Left lung (tissue), 10 donors: Measurements from ENCODE around the gene CYP1A1. TPM values are rescaled to one million over a fixed set of nuclear protein-coding genes. Genes with fewer than 3 reads are reported as not detected.

Experiments
- ATAC-seq: fragments of 200-7000 bp; cut with Tn5 transposase; one replicate; pipeline ENCODE4 v1.9.1; 2020; ENCODE audit warnings: moderate library complexity
- DNase-seq, 4 donors: peaks; one replicate each; pipeline ENCODE4 v3.0.0-alpha.2; 2013 to 2020
- H3K27ac ChIP-seq, 2 donors: fragments of 200-600 bp; sonication (generic) in 1 of 2; one replicate each; pipeline versions ENCODE4 v1.5.0 to v1.8.0; 2020 to 2021
- H3K27me3 ChIP-seq, 2 donors: fragments of 200-600 bp; sonication (generic) in 1 of 2; one replicate each; pipeline versions ENCODE4 v1.5.0 to v1.8.0; 2020 to 2021
- H3K36me3 ChIP-seq, 2 donors: fragments of 200-600 bp; sonication (generic) in 1 of 2; one replicate each; pipeline versions ENCODE4 v1.5.0 to v1.8.0; 2020 to 2021
- H3K4me1 ChIP-seq, 2 donors: fragments of 200-600 bp; one replicate each; pipeline ENCODE4 v1.8.0; 2021
- H3K4me3 ChIP-seq, 2 donors: fragments of 200-600 bp; sonication (generic) in 1 of 2; one replicate each; pipeline versions ENCODE4 v1.5.0 to v1.8.0; 2020 to 2021; ENCODE audit warnings: mild to moderate bottlenecking in 1 of 2
- H3K9me3 ChIP-seq, 2 donors: fragments of 200-600 bp; sonication (generic) in 1 of 2; one replicate each; pipeline versions ENCODE4 v1.5.0 to v1.8.0; 2020 to 2021
- intact Hi-C, 2 donors: fragments of 100-400 bp; cut with DNase I; formaldehyde crosslinking; loops; one replicate each; pipeline versions ENCODE4 v1.11.2 to v1.14.2; 2022
- polyA plus RNA-seq, 6 donors: library from polyadenylated mRNA; unstranded; fragments of 120-200 nt; gene quantifications; one replicate each; pipeline ENCODE4 v1.2.1, GENCODE V29; 2013; ENCODE audit not compliant: insufficient read length in 6 of 6
- total RNA-seq, 2 donors: library from RNA; stranded (reverse); fragmentation: NEBNext Ultra II Directional; extraction: Animal tissue kit (Norgen Biotek cat#: 25700); gene quantifications; one replicate each; pipeline ENCODE4 v1.2.1, GENCODE V29; 2021
- TF ChIP-seq, protein P1 (sequence below), 2 donors: fragments of 200-600 bp; sonication (generic) in 1 of 2; IDR thresholded peaks; one replicate each; pipeline versions ENCODE4 v1.5.0 to v1.8.0; 2021; ENCODE audit warnings: antibody characterized with exemption in 2 of 2
- donor health status: DM: no; HTN: yes; CAD: no.
- donor health status: DM: no; HTN: no; CAD: no.

CYP1A1 gene
- total and polyA plus RNA-seq, 8 donors, result 0.31 to 1.4 (median 0.86) TPM; not detected in 2

DNA sequence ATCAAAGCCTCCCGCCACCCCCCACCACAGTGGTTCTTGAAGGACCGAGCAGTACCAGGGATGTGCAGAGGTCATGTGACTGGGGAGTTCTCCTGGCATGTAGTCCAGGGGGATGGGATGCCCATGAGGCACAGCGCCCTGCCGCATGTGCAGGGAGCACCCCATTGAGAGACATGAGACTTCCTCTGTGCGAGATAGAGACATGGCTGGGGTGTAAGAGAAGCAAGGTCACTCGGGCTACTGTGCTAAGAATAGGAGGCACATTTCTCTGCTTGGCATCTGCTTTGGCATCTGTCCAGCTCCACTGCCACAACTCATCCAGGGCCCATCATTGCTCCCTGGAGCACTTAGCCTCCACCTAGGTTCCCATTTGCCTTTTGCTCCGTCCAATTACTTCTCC, 2.4 kb upstream of the CYP1A1 start:
- TF ChIP-seq, protein P1, sequence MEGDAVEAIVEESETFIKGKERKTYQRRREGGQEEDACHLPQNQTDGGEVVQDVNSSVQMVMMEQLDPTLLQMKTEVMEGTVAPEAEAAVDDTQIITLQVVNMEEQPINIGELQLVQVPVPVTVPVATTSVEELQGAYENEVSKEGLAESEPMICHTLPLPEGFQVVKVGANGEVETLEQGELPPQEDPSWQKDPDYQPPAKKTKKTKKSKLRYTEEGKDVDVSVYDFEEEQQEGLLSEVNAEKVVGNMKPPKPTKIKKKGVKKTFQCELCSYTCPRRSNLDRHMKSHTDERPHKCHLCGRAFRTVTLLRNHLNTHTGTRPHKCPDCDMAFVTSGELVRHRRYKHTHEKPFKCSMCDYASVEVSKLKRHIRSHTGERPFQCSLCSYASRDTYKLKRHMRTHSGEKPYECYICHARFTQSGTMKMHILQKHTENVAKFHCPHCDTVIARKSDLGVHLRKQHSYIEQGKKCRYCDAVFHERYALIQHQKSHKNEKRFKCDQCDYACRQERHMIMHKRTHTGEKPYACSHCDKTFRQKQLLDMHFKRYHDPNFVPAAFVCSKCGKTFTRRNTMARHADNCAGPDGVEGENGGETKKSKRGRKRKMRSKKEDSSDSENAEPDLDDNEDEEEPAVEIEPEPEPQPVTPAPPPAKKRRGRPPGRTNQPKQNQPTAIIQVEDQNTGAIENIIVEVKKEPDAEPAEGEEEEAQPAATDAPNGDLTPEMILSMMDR (IDR thresholded peaks at IDR 0.05), result no peak
- H3K4me1 ChIP-seq, result peaks cover 0 to 18% of the 10 kb centered on the region in 2 donors
- no peaks in the 10 kb centered on the region for H3K9me3 ChIP-seq
- no peaks in the 10 kb centered on the region for H3K36me3 ChIP-seq
- no peak for ATAC-seq
- intact Hi-C loops, result no loop called here
- H3K4me3 ChIP-seq, result no peak overlapping the region
- DNase-seq, result no peak
- H3K27me3 ChIP-seq, result peaks cover 15 to 45% of the 10 kb centered on the region in 2 donors
- no peak overlapping the region for H3K27ac ChIP-seq

DNA sequence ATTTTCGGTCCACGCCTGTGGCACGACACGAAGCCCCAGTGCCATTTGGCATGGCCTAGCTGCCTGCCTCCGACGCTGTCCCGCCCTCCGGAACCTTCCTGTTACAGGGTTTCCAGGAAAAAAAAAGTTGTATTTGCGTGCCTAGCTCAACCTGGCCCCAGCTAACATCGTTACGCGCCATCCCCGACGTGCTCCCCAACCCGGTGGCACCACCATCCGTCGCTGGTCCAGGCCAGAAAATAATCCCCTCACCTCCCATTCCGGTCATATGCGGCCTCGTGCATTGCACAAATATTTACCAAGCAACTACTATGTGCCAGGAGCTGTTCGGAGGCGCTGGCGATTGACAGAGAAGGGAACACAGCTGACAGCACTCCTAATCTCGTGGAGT, 1.4 kb upstream of the CYP1A1 start:
- peak overlapping the region in 1 of 2 donors; percentile 65 for H3K27ac ChIP-seq
- ATAC-seq (no peak), DNase-seq (no peak)
- no peaks in the 10 kb centered on the region for H3K9me3 ChIP-seq
- peaks cover 0 to 18% of the 10 kb centered on the region in 2 donors for H3K4me1 ChIP-seq
- H3K4me3 ChIP-seq, result peak overlapping the region; percentile 47 to 58
- H3K27me3 ChIP-seq, result peaks cover 15 to 45% of the 10 kb centered on the region in 2 donors
- TF ChIP-seq, protein P1 (IDR thresholded peaks at IDR 0.05), result no peak
- intact Hi-C loops, result no loop called here
- no peaks in the 10 kb centered on the region for H3K36me3 ChIP-seq

DNA sequence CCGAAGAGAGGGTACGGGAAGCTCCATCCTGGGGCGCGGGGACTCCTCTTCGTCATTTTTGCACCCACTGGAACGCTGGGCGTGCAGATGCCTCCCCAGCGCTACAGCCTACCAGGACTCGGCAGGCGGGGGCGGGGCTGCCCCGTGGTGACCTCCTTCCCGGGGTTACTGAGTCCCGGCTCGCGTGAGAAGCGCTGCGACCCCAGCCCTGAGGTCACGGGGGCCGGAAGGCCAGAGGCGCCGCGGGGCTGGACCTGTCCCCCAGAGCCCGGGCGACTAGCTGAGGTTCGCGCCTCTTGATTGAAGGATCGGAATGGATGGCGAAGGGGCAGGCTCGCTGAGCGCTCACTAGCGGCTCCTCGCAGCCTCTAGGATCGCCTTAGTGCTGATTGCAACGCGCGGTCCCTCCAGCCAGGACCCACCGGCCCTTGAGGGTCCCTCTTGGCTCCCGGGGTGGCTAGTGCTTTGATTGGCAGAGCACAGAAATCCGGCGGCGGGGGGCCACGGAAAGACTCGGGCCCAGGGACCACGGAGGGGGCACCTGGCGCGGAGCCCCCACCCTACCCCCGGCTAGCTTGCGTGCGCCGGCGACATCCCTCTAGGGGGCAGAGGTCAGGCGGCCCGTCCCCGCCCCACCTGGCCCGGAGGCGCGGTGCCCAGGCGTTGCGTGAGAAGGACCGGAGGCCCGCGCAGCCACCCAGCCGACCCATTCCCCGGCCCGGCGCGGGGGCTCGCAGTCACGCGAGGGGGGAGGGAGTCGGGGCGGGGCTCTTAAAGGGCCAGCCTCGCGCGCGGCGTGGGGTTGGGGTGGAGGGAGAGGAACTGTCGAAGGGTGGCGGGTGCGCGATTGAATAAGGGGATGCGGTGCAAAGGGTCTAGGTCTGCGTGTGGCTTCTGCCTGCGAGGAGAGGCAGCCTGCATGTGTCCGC, 781 bp upstream of the CYP1A1 start:
- peak; percentile 75 for ATAC-seq
- H3K27ac ChIP-seq, result peak overlapping the region in 1 of 2 donors; percentile 65
- no peaks in the 10 kb centered on the region for H3K9me3 ChIP-seq
- DNase-seq, result peak in 1 of 4 donors; percentile 87
- H3K36me3 ChIP-seq, result no peaks in the 10 kb centered on the region
- TF ChIP-seq, protein P1 (IDR thresholded peaks at IDR 0.05), result no peak
- peaks cover 0 to 18% of the 10 kb centered on the region in 2 donors for H3K4me1 ChIP-seq
- intact Hi-C loops, result no loop called here
- H3K4me3 ChIP-seq, result peak overlapping the region; percentile 47 to 58
- H3K27me3 ChIP-seq, result peaks cover 15 to 45% of the 10 kb centered on the region in 2 donors

DNA sequence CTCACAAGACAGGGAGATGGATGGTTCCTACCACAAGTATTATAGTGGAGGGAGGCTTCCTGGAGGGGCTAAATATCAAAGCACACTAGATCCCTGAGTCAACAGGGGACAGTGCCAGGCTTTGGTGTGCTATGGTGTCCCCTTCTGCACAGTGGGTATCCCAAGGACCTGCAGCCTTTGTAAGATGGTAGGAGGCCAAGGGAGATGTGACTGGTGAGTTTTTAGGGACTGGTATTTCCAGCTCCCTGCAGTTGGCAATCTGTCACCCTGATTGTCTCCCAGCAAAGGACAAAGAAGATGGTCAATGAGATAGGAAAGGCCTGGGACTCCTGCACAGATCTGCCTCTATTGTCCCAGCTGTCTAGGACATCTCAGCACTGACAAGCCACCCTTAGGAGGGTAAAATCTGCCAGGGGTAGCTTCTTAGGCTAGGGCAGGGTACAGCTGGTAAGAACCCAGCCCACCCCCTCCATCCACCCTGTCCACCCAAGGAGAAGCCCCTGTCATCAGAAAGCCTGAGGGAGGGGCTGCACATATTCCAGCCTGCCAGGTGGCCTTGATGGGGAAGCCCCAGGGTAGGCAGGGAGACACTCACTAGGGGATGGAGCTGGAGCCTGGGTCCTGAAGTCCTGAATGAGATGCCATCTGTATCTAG, 631 bp downstream of the CYP1A1 start:
- no peaks in the 10 kb centered on the region for H3K9me3 ChIP-seq
- no peak for ATAC-seq
- no peaks in the 10 kb centered on the region for H3K36me3 ChIP-seq
- H3K4me3 ChIP-seq, result no peak overlapping the region
- intact Hi-C loops, result no loop called here
- H3K27ac ChIP-seq, result no peak overlapping the region
- peaks cover 15 to 45% of the 10 kb centered on the region in 2 donors for H3K27me3 ChIP-seq
- TF ChIP-seq, protein P1 (IDR thresholded peaks at IDR 0.05), result no peak
- peaks cover 0 to 18% of the 10 kb centered on the region in 2 donors for H3K4me1 ChIP-seq
- no peak for DNase-seq
